ENCODE data around the gene SPO11. TPM values are rescaled to one million over a fixed set of nuclear protein-coding genes. Genes with fewer than 3 reads are reported as not detected.

Gene SPO11
- not detected for total RNA-seq

DNA sequence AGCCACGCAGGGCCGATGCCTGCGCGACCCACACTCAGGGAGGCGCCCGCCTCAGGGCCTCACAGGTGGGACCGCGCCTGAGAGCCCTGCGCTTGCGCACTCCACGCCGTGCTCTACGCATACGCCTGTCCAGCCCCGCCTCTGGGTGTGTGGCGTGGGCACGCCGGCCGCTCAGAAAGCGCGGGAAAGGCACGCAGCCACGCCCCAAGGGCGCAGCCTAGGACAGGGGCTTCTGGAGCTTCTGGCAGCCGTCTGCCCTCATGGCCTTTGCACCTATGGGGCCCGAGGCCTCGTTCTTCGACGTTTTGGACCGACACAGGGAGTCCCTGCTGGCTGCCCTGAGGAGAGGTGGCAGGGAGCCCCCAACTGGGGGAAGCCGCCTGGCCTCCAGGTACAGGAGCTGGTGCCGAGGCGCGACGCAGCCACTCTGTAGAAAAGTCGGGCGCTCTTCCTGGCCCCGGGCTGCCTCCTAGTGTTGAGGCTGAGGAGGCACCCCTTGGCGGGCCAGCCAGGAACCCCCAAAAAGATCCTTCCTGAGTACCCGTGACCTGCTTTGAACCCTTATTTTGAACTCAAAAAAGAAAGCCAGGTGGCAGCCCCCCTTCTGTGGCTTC, at the start of gene SPO11:
TSS of gene SPO11 (plus strand) at position 196 of the 614 bp plus-strand sequence. CDS start at position 261, 65 bp downstream.
- CTCF ChIA-PET = interaction anchor here (1.4 to 1.6 kb wide), 2 partner anchors 17 to 82 kb away, joined by 3 read pairs; no protein-coding TSS in a partner anchor
- POLR2A ChIA-PET = interaction anchor here (0.7 kb wide), 1 partner anchor 188 kb away, joined by 3 read pairs; no protein-coding TSS in a partner anchor
- peaks cover 51% of the 10 kb centered on the region for H3K27me3 Mint-ChIP-seq

DNA sequence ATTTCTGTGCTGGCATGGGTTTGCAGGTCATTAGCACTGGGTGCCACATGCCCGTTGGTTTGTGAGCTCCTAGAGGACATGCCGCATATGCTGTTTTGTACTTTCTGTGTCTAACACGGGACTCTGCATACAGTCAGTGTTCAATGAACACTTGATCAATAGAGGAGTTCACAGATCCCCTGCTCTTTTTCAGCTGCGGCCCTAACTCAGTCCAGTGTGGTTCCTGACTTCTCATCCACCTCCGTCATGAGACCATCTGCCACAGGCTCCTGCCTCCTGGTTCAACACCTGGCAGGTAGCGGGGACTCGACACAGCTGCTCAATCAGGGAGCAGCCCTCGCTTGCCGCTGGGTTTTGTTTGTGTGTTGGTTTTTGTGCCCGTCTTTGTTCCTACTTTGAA, 49.4 kb upstream of the SPO11 start:
- H3K36me3 Mint-ChIP-seq (ENCODE audit: low read depth) = no peaks in the 10 kb centered on the region
- POLR2A ChIA-PET = no interaction called here
- no peak overlapping the region for H3K4me3 Mint-ChIP-seq
- no peaks in the 10 kb centered on the region for H3K9me3 Mint-ChIP-seq
- H3K27ac Mint-ChIP-seq = no peak overlapping the region
- no peak for DNase-seq
- CTCF ChIA-PET = no interaction called here
- H3K4me1 Mint-ChIP-seq = no peaks in the 10 kb centered on the region
- H3K27me3 Mint-ChIP-seq = peaks cover 33% of the 10 kb centered on the region

More for the DNA sequence above, at the start of gene SPO11:
- no peak within 1 kb of the TSS for H3K4me3 Mint-ChIP-seq
- no peaks in the 10 kb centered on the region for H3K36me3 Mint-ChIP-seq (ENCODE audit: low read depth)
- no peaks in the 10 kb centered on the region for H3K4me1 Mint-ChIP-seq
- H3K9me3 Mint-ChIP-seq = no peaks in the 10 kb centered on the region
- no peak within 1 kb of the TSS for H3K27ac Mint-ChIP-seq
- DNase-seq = no peak

GRCh38 chr20:57281900-57282299, 47.7 kb upstream of the SPO11 start:
- Mint-ChIP-seq H3K27me3 (peaks cover 29% of the 10 kb centered on the region), H3K27ac (no peak overlapping the region), H3K4me1 (no peaks in the 10 kb centered on the region), H3K4me3 (no peak overlapping the region), H3K9me3 (no peaks in the 10 kb centered on the region), H3K36me3 (ENCODE audit: low read depth) (no peaks in the 10 kb centered on the region)
- ChIA-PET POLR2A (no interaction called here), CTCF (no interaction called here)
- no peak for DNase-seq

DNA sequence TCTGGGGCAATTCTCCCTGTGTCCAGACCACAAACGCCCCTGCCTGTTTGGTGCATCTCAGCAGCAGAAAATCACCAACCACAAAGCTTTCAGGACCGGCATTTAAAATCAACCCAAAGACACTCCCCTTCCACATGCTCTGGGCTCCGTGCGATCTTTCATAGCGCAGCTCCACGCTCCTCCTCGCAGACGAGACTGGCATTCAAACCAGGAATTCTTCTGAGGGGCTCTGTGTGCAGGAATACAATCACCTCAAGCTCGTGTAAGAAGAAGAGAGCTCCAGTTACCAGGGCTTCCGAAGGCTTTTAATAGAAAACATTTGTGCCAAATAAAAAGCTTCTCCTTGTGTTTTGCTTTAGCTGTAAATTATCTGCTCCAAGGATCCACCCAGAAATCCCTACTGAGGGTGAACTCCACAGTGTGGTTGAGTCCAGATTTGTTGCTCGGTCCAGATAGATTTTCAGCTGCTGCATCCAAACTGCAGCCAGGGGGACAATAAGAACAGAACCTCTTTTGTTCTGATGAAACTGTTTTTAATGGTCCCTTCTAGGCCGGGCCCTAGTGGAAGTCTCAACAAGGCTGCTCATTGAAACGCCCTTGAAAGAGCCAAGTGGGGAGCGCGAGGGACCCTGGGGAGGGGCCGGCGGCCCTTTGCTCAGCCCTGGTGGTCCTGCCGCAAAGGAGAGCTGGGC, 46.8 kb upstream of the SPO11 start:
- Mint-ChIP-seq H3K27me3 (peaks cover 37% of the 10 kb centered on the region), H3K27ac (no peak overlapping the region), H3K4me3 (no peak overlapping the region), H3K36me3 (ENCODE audit: low read depth) (no peaks in the 10 kb centered on the region), H3K9me3 (no peaks in the 10 kb centered on the region), H3K4me1 (no peaks in the 10 kb centered on the region)
- ChIA-PET POLR2A (no interaction called here), CTCF (no interaction called here)
- no peak for DNase-seq

GRCh38 chr20:57283860-57284259, 45.7 kb upstream of the SPO11 start:
- H3K4me1 Mint-ChIP-seq = no peaks in the 10 kb centered on the region
- DNase-seq = no peak
- H3K9me3 Mint-ChIP-seq = no peaks in the 10 kb centered on the region
- no peak overlapping the region for H3K4me3 Mint-ChIP-seq
- ChIA-PET CTCF (no interaction called here), POLR2A (no interaction called here)
- H3K36me3 Mint-ChIP-seq (ENCODE audit: low read depth) = no peaks in the 10 kb centered on the region
- H3K27me3 Mint-ChIP-seq = peaks cover 42% of the 10 kb centered on the region
- H3K27ac Mint-ChIP-seq = no peak overlapping the region

GRCh38 chr20:57287007-57287880, 42.4 kb upstream of the SPO11 start:
- no peak for DNase-seq
- H3K9me3 Mint-ChIP-seq = no peaks in the 10 kb centered on the region
- ChIA-PET POLR2A (no interaction called here), CTCF (no interaction called here)
- H3K4me3 Mint-ChIP-seq = no peak overlapping the region
- H3K27me3 Mint-ChIP-seq = peaks cover 45% of the 10 kb centered on the region
- H3K4me1 Mint-ChIP-seq = no peaks in the 10 kb centered on the region
- no peaks in the 10 kb centered on the region for H3K36me3 Mint-ChIP-seq (ENCODE audit: low read depth)
- H3K27ac Mint-ChIP-seq = no peak overlapping the region

- Mint-ChIP-seq H3K27ac (no peak overlapping the region), H3K9me3 (no peaks in the 10 kb centered on the region), H3K4me3 (no peak overlapping the region), H3K4me1 (no peaks in the 10 kb centered on the region), H3K27me3 (peaks cover 41% of the 10 kb centered on the region), H3K36me3 (ENCODE audit: low read depth) (no peaks in the 10 kb centered on the region)
- no peak for DNase-seq
- POLR2A ChIA-PET = no interaction called here
- CTCF ChIA-PET = no interaction called here
Observed at GRCh38 chr20:57287901-57288300, 41.7 kb upstream of the SPO11 start.

DNA sequence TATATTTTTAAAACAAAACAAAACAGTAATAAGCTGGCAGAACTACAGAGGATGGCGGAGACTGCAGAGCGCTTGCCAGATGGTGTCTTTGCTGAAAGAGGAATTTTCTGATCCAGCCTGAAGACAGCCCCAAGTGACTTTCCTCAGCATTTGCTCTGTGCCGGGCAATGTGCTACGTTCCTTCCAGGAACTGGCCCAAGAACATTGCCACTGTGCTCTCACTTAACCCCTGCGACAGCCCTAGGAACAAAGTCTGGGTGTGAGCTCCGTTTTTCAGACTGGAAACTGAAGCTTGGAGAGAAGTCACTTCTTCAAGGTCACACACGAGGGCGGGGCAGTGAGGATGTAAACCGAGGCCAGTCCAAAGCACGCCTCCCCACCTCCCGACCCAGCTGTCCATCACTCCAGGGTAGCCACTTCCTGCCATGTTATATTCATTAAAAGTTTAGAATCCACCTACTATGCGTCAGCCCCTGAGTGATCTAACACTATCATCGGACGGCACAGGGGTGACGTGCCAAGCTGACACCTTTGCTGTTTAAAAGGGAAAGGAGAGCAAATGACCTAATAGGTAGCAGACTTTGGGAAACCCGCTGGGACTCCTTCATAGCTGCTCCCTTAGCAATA, 40.8 kb upstream of the SPO11 start:
- POLR2A ChIA-PET = no interaction called here
- H3K4me1 Mint-ChIP-seq = no peaks in the 10 kb centered on the region
- H3K27me3 Mint-ChIP-seq = peaks cover 36% of the 10 kb centered on the region
- no peak overlapping the region for H3K4me3 Mint-ChIP-seq
- H3K9me3 Mint-ChIP-seq = no peaks in the 10 kb centered on the region
- DNase-seq = no peak
- H3K27ac Mint-ChIP-seq = no peak overlapping the region
- H3K36me3 Mint-ChIP-seq (ENCODE audit: low read depth) = no peaks in the 10 kb centered on the region
- CTCF ChIA-PET = no interaction called here

DNA sequence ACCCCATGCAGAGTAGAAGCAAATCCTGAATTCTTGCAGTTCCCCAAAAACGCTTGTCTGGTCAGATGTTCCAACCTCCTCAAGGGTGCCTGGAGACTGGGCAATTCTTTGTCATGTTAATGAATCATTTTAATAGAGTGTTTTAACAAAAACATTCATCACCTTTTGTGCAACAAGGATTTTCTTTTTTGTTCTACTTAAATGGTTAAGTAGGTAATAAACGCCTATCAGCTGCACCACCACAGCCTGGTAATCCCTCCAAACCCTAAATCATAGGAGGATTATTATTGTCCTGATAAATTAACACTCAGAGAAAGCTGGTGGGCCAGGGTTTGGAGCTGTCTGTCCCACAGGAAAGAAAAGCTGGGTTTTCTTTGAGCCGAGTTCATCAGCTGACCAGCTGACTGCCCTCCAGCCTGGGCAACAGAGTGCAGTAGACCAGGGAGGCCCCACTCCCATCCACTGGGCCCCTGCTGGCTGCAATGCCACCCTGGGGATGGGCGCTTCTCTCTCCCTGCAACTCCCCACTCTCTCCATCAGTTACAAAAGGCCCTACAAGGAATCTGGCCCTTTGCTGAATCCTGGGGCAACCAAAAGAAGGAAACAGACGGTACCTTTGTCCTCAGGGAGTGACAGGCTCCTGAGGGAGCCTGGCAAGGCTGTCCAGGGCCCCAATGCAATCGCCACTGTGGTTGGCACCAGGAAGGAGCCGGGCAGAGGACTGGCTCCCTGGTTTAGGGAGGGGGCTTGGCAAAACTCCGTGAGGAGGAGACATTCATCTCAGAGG, 40.0 kb upstream of the SPO11 start:
- H3K9me3 Mint-ChIP-seq = no peaks in the 10 kb centered on the region

DNA sequence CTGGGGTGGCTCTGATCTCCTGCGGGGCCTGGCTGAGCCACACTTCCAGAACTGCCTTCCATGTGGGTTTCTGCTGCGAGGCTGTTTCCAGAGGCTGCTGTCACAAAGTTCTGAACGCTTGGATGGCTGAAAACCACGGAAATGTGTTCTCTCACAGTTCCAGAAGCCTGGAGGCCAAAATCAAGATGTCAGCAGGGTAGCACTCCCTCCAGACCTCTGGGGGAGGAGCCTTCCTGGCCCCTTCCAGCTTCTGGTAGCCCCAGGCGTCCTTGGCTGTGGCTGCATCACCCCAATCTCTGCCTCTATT, 39.5 kb upstream of the SPO11 start:
- Mint-ChIP-seq H3K27me3 (peaks cover 37% of the 10 kb centered on the region), H3K4me1 (no peaks in the 10 kb centered on the region), H3K9me3 (no peaks in the 10 kb centered on the region), H3K4me3 (no peak overlapping the region), H3K36me3 (ENCODE audit: low read depth) (no peaks in the 10 kb centered on the region), H3K27ac (no peak overlapping the region)
- ChIA-PET POLR2A (no interaction called here), CTCF (no interaction called here)
- DNase-seq = no peak

More for the DNA sequence above, 40.0 kb upstream of the SPO11 start:
- no peak overlapping the region for H3K27ac Mint-ChIP-seq
- ChIA-PET POLR2A (no interaction called here), CTCF (no interaction called here)
- H3K36me3 Mint-ChIP-seq (ENCODE audit: low read depth) = no peaks in the 10 kb centered on the region
- peaks cover 35% of the 10 kb centered on the region for H3K27me3 Mint-ChIP-seq
- no peak for DNase-seq
- H3K4me3 Mint-ChIP-seq = no peak overlapping the region
- H3K4me1 Mint-ChIP-seq = no peaks in the 10 kb centered on the region

GRCh38 chr20:57291003-57291402, 38.6 kb upstream of the SPO11 start:
- DNase-seq = no peak
- Mint-ChIP-seq H3K27ac (no peak overlapping the region), H3K36me3 (ENCODE audit: low read depth) (no peaks in the 10 kb centered on the region), H3K27me3 (peaks cover 37% of the 10 kb centered on the region), H3K9me3 (no peaks in the 10 kb centered on the region), H3K4me1 (no peaks in the 10 kb centered on the region), H3K4me3 (no peak overlapping the region)
- ChIA-PET CTCF (no interaction called here), POLR2A (no interaction called here)

DNA sequence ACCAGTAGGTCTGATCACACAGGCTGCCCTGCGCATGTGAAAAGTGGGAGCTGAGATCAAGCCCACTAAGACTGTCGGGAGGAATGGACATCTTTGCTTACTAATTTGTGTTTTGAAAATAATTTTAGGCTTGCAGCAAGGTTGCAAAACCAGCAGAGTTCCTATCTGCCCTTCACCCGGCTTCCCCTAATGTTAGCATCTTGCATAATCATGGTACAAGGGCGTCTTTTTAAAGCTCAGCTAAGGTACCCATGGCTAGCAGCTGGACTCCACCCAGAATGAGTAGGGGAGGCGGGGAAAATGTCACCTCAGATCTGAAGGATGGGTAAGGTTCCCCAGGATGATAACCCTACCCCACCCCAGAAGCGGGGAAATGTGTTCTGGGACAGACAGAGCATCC, 37.9 kb upstream of the SPO11 start:
- no peaks in the 10 kb centered on the region for H3K36me3 Mint-ChIP-seq (ENCODE audit: low read depth)
- CTCF ChIA-PET = no interaction called here
- H3K9me3 Mint-ChIP-seq = no peaks in the 10 kb centered on the region
- H3K27ac Mint-ChIP-seq = no peak overlapping the region
- no peak for DNase-seq
- H3K4me1 Mint-ChIP-seq = no peaks in the 10 kb centered on the region
- H3K4me3 Mint-ChIP-seq = no peak overlapping the region
- peaks cover 33% of the 10 kb centered on the region for H3K27me3 Mint-ChIP-seq
- POLR2A ChIA-PET = no interaction called here

DNA sequence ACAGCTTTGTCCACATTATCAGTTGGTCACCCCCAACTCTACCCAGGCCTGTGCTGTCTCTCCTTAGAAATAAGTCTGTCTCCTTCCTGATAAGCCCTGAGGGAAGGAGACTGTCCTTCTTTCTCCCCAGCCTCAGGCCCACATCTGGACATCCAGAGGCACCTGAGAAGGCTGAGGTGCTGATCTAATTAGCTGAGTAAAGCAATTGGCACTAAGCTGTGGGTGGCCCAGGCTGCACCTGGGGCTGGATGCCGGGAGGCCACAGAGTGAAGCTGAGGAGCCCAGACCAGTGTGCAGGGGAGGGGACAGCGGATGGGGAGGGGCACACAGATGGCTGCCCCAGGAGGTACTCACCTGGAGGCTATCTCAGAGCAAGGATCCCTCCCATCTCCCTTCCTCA, 37.0 kb upstream of the SPO11 start:
- CTCF ChIA-PET = no interaction called here
- H3K27ac Mint-ChIP-seq = no peak overlapping the region
- H3K36me3 Mint-ChIP-seq (ENCODE audit: low read depth) = no peaks in the 10 kb centered on the region
- no peaks in the 10 kb centered on the region for H3K4me1 Mint-ChIP-seq
- POLR2A ChIA-PET = no interaction called here
- no peaks in the 10 kb centered on the region for H3K9me3 Mint-ChIP-seq
- H3K4me3 Mint-ChIP-seq = no peak overlapping the region
- H3K27me3 Mint-ChIP-seq = peaks cover 27% of the 10 kb centered on the region
- no peak for DNase-seq

Measured in activated CD4-positive, alpha-beta memory T cell treated with anti-CD3 and anti-CD28 coated beads, Interleukin-2, amount 10 ng/mL, durations not matched to agents 7 days and 5 days (primary cell).